GM23338 (cell line): ENCODE results near the gene DHRS13. TPM values are rescaled to one million over a fixed set of nuclear protein-coding genes. Genes with fewer than 3 reads are reported as not detected.

Experiments
- ATAC-seq: fragments of 200-7000 bp; cut with Tn5 transposase; 3 replicates; pipeline ENCODE4 v1.9.1; 2020
- DNase-seq: peaks from one replicate; pipeline ENCODE4 v3.0.0-alpha.2; 2015; ENCODE audit warnings: low spot score
- H2AFZ ChIP-seq: fragments of 200-600 bp; sonication (generic); 2 replicates; pipeline ENCODE4 v1.8.0; 2016; ENCODE audit warnings: antibody characterized with exemption, mild to moderate bottlenecking, moderate library complexity
- H3F3A ChIP-seq: fragments of 200-600 bp; sonication (generic); replicated peaks from 2 replicates; pipeline ENCODE4 v1.8.0; 2017; ENCODE audit warnings: antibody characterized with exemption, mixed run types, low read depth
- H3K27ac ChIP-seq: fragments of 200-600 bp; sonication (generic); 2 replicates; pipeline ENCODE4 v1.6.1; 2016; ENCODE audit warnings: low read depth
- H3K27me3 ChIP-seq: fragments of 200-600 bp; sonication (generic); 2 replicates; pipeline ENCODE4 v1.8.0; 2016; ENCODE audit warnings: mild to moderate bottlenecking, mixed run types, moderate library complexity; ENCODE audit not compliant: insufficient read depth
- H3K36me3 ChIP-seq: fragments of 200-600 bp; sonication (generic); 2 replicates; pipeline ENCODE4 v1.8.0; 2016; ENCODE audit warnings: mild to moderate bottlenecking; ENCODE audit not compliant: insufficient read depth
- H3K4me1 ChIP-seq: fragments of 200-600 bp; sonication (generic); 2 replicates; pipeline ENCODE4 v1.8.0; 2016; ENCODE audit warnings: mild to moderate bottlenecking, moderate library complexity; ENCODE audit not compliant: insufficient read depth
- H3K4me2 ChIP-seq: fragments of 200-600 bp; sonication (generic); 2 replicates; pipeline ENCODE4 v1.7.1; 2017; ENCODE audit warnings: mixed run types
- H3K4me3 ChIP-seq: fragments of 200-600 bp; sonication (generic); 2 replicates; pipeline ENCODE4 v1.6.1; 2016; ENCODE audit warnings: mixed run types
- H3K79me2 ChIP-seq: fragments of 200-600 bp; sonication (generic); replicated peaks from 2 replicates; pipeline ENCODE4 v1.8.0; 2017; ENCODE audit warnings: mild to moderate bottlenecking; ENCODE audit not compliant: insufficient read depth
- H3K9me2 ChIP-seq: fragments of 200-600 bp; sonication (generic); 2 replicates; pipeline ENCODE4 v1.8.0; 2017; ENCODE audit not compliant: insufficient read depth
- H4K20me1 ChIP-seq: fragments of 200-600 bp; sonication (generic); replicated peaks from 2 replicates; pipeline ENCODE4 v1.8.0; 2017; ENCODE audit warnings: mild to moderate bottlenecking; ENCODE audit not compliant: insufficient read depth
- H3K27ac Mint-ChIP-seq: 2 replicates; pipeline ENCODE4 v1.8.0; 2020; ENCODE audit warnings: inconsistent platforms, mild to moderate bottlenecking, moderate library complexity, mixed read lengths
- H3K27me3 Mint-ChIP-seq: 3 replicates; pipeline ENCODE4 v1.8.0; 2022; ENCODE audit warnings: low read depth, mild to moderate bottlenecking, moderate library complexity, mixed read lengths, inconsistent platforms; ENCODE audit not compliant: insufficient read depth, poor library complexity
- H3K36me3 Mint-ChIP-seq: 3 replicates; pipeline ENCODE4 v1.8.0; 2021; ENCODE audit warnings: low read depth, mild to moderate bottlenecking, inconsistent platforms, moderate library complexity, mixed read lengths
- H3K4me1 Mint-ChIP-seq: 3 replicates; pipeline ENCODE4 v1.8.0; 2020; ENCODE audit warnings: mild to moderate bottlenecking, inconsistent platforms, mixed read lengths
- H3K4me3 Mint-ChIP-seq: 3 replicates; pipeline ENCODE4 v1.8.0; 2021; ENCODE audit warnings: moderate library complexity, mild to moderate bottlenecking, inconsistent platforms, mixed read lengths
- H3K9me3 Mint-ChIP-seq: 3 replicates; pipeline ENCODE4 v1.8.0; 2020; ENCODE audit warnings: moderate library complexity, mild to moderate bottlenecking, inconsistent platforms, mixed read lengths
- CREB1 ChIP-seq: fragments of 250-450 bp; sonication (Bioruptor Pico); IDR thresholded peaks from 2 replicates; pipeline ENCODE4 v1.5.0; 2020; ENCODE audit warnings: low read depth, mild to moderate bottlenecking, moderate library complexity
- ETS1 ChIP-seq: IDR thresholded peaks from 2 replicates; pipeline ENCODE4 v1.6.1; 2016; ENCODE audit warnings: antibody characterized with exemption
- EZH2phosphoT487 ChIP-seq: fragments of 200-600 bp; sonication (generic); IDR thresholded peaks from one replicate; pipeline ENCODE4 v1.8.1; 2018; ENCODE audit warnings: antibody characterized with exemption; ENCODE audit not compliant: unreplicated experiment
- NANOG ChIP-seq: IDR thresholded peaks from 2 replicates; pipeline ENCODE4 v1.6.1; 2016; ENCODE audit warnings: antibody characterized with exemption, borderline replicate concordance
- POLR2AphosphoS5 ChIP-seq: IDR thresholded peaks from 2 replicates; pipeline ENCODE4 v1.6.1; 2016; ENCODE audit warnings: antibody characterized with exemption, low read depth
- REST ChIP-seq: IDR thresholded peaks from one replicate; pipeline ENCODE4 v1.6.1; 2018; ENCODE audit warnings: antibody characterized with exemption; ENCODE audit not compliant: unreplicated experiment
- STAT1 ChIP-seq: IDR thresholded peaks from one replicate; pipeline ENCODE4 v1.6.1; 2016; ENCODE audit warnings: antibody characterized with exemption; ENCODE audit not compliant: unreplicated experiment
- ZNF114 ChIP-seq: fragments of 250-450 bp; sonication (Bioruptor Pico); IDR thresholded peaks from 2 replicates; pipeline ENCODE4 v1.5.0; 2020; ENCODE audit warnings: mild to moderate bottlenecking, moderate library complexity
- polyA plus RNA-seq: library from polyadenylated mRNA; unstranded; fragments of >200 nt; fragmentation: Nextera tagmentation; extraction: Ambion mirVana; gene quantifications from 2 replicates; pipeline ENCODE4 v1.2.1, GENCODE V29; 2016
- total RNA-seq: library from RNA; depleted of rRNA; stranded (reverse); fragments of >200 nt; shearing (Covaris generic); gene quantifications from 2 replicates; pipeline ENCODE4 v1.2.3, GENCODE V29; 2014

DHRS13 gene
- total and polyA plus RNA-seq, 2 experiments from 2014 or later, result 5.4 to 34.2 TPM

DNA sequence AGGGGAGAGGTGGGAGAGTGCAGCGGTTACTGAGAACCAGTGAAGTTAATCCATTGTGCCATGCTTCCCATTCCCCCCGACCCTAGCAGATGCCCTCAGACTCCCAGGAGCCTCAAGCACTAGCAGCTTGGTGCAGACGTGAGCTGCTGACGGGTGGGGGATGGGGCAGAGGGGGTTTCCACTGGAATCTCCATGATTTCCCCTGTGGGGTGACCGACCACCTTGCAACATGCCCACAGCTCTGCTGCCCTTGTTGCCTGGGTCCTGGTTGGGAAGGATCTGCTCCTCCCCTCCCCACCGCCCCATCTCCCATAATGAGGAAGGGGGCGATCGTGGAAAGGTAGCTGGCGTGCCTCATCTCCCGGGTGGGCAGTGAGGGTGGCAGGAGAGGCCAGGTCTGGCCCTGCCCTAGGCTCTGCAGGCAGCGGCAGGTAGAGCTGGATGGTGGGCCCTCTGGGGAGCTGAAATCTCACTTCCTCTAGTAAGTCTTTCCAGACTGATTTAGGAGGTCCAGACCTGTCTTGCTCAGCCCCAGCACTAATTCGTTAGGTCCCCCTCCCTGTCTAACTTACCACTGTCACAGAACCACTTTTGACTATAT, 14.9 kb downstream of the DHRS13 start:
- no peak overlapping the region for H3K27ac Mint-ChIP-seq
- DNase-seq (no peak), ATAC-seq (no peak)
- H3K4me3 ChIP-seq, result no peak overlapping the region
- H3K27me3 Mint-ChIP-seq, result peaks cover 19% of the 10 kb centered on the region
- H3K27ac ChIP-seq, result no peak overlapping the region
- H3K9me2 ChIP-seq, result no peaks in the 10 kb centered on the region
- H3K36me3 Mint-ChIP-seq, result peaks cover 34% of the 10 kb centered on the region
- H3K36me3 ChIP-seq, result no peaks in the 10 kb centered on the region
- no peak overlapping the region for H2AFZ ChIP-seq
- no peaks in the 10 kb centered on the region for H3K79me2 ChIP-seq
- peaks cover 18% of the 10 kb centered on the region for H3K4me1 Mint-ChIP-seq
- no peak overlapping the region for H3K4me3 Mint-ChIP-seq
- H3K27me3 ChIP-seq, result no peaks in the 10 kb centered on the region
- H3K4me1 ChIP-seq, result peaks cover 7% of the 10 kb centered on the region
- no peaks in the 10 kb centered on the region for H3F3A ChIP-seq
- TF ChIP-seq POLR2AphosphoS5 (no peak), CREB1 (CRISPR knock-in tag) (no peak), REST (no peak), STAT1 (no peak), ZNF114 (CRISPR knock-in tag) (no peak), NANOG (no peak), ETS1 (no peak)
- H3K9me3 Mint-ChIP-seq, result no peaks in the 10 kb centered on the region
- H4K20me1 ChIP-seq, result no peaks in the 10 kb centered on the region; the same call in 1 of the 2 replicates
- no peak overlapping the region for H3K4me2 ChIP-seq

- Histone ChIP-seq H3K36me3 (no peaks in the 10 kb centered on the region; the same call in 1 of the 2 replicates), H3K27me3 (no peaks in the 10 kb centered on the region), H4K20me1 (no peaks in the 10 kb centered on the region; the same call in 1 of the 2 replicates), H3K27ac (no peak overlapping the region), H3K4me1 (peaks cover 7% of the 10 kb centered on the region), H3F3A (no peaks in the 10 kb centered on the region), H3K4me2 (no peak overlapping the region), H3K4me3 (no peak overlapping the region), H2AFZ (no peak overlapping the region), H3K9me2 (no peaks in the 10 kb centered on the region), H3K79me2 (no peaks in the 10 kb centered on the region)
- H3K27ac Mint-ChIP-seq, result no peak overlapping the region
- DNase-seq, result no peak
- H3K9me3 Mint-ChIP-seq, result no peaks in the 10 kb centered on the region
- H3K27me3 Mint-ChIP-seq, result peaks cover 17% of the 10 kb centered on the region
- H3K4me1 Mint-ChIP-seq, result peaks cover 18% of the 10 kb centered on the region
- no peak for ATAC-seq
- H3K4me3 Mint-ChIP-seq, result no peak overlapping the region
- peaks cover 43% of the 10 kb centered on the region for H3K36me3 Mint-ChIP-seq
- TF ChIP-seq ETS1 (no peak), ZNF114 (CRISPR knock-in tag) (no peak), EZH2phosphoT487 (no peak)
Observed at GRCh38 chr17:28885951-28886350, 16.9 kb downstream of the DHRS13 start.
